ENCODE measurements around the gene TTI1. TPM values are rescaled to one million over a fixed set of nuclear protein-coding genes. Genes with fewer than 3 reads are reported as not detected.

The TTI1 gene
- total and polyA plus RNA-seq, 9 of the 15 experiments (the other 6 are each of a cell fraction or from before 2014, with no cell fraction given), result 9.8 to 55.1 (median 39.4) TPM

DNA sequence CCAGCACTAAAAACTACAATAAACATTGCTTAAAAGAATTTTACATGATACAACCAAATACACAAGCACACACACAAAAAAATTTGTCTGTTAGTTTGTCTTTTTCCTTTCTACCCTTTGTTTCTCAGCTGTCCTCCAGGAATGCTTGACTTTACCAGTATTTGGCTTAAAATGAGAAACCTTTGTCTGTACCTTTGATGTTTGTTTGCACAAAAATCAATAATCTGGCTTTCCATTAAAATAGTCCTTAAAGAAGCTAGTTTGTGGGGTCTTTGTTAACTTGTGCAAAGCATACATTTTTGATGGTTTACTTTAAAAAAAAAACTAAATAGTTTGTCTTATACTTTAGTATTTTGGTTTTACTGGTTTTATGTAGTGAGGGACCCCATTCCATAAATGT, 49.6 kb upstream of the TTI1 start:
- Histone ChIP-seq H3K4me3 (no peak overlapping the region), H3K4me1 (replicated peaks in 1 of 2; ENCODE audit: control insufficient read depth in 2 of 2, insufficient read depth in 2 of 2, low read length in 2 of 2) (peaks cover 14 to 24% of the 10 kb centered on the region in 2 experiments), H3K79me2 (ENCODE audit: control insufficient read depth, insufficient read depth, low read length) (peaks cover 28% of the 10 kb centered on the region), H3K27ac (ENCODE audit: extremely low read depth, low read depth, low read length) (peak overlapping the region; percentile 66; the same call in 1 of the 3 replicates), H3K9me1 (ENCODE audit: control insufficient read depth, insufficient read depth, low read length) (no peaks in the 10 kb centered on the region), H3K9ac (ENCODE audit: insufficient read depth in 1 of 2, low read depth in 2 of 2, low read length in 2 of 2) (no peak overlapping the region), H3K36me3 (ENCODE audit: control insufficient read depth, insufficient read depth, low read length) (peaks cover 59% of the 10 kb centered on the region), H3K9me3 (replicated peaks; ENCODE audit: control insufficient read depth, insufficient read depth, low read depth, low read length) (no peaks in the 10 kb centered on the region), H3K27me3 (ENCODE audit: control insufficient read depth in 2 of 2, insufficient read depth in 2 of 2, low read length in 2 of 2) (no peaks in the 10 kb centered on the region), H2AFZ (ENCODE audit: low read depth, low read length) (no peak overlapping the region), H3K4me2 (ENCODE audit: insufficient read depth, low read length) (no peak overlapping the region), H4K20me1 (replicated peaks; ENCODE audit: control insufficient read depth, insufficient read depth, low read length) (peaks cover 7% of the 10 kb centered on the region)
- FAIRE-seq, result no peak
- in situ Hi-C loops (cut with MboI), result no loop called here
- intact Hi-C loops (cut with micrococcal nuclease), result no loop called here
- DNase-seq (ENCODE audit: extremely low read depth in 1 of 4, low spot score in 3 of 4), result no peak
- ChIA-PET POLR2A (interaction anchor here (1.6 to 2.7 kb wide), 2 partner anchors 9 to 11 kb away, joined by 7 to 9 read pairs; no protein-coding TSS in a partner anchor), CTCF (ENCODE audit: low intra/inter-chr PET ratio) (no interaction called here)
- BruUV-seq (replicated peaks), result no TSS peak
- ATAC-seq, result no peak
- TF ChIP-seq XRCC3 (IDR thresholded peaks at IDR 0.05) (no peak), TRIM24 (IDR thresholded peaks at IDR 0.05) (no peak), EZH2 (IDR thresholded peaks at IDR 0.05; ENCODE audit: borderline replicate concordance, low read depth, low read length) (no peak), YBX1 (IDR thresholded peaks at IDR 0.05) (no peak), SMAD2 (IDR thresholded peaks at IDR 0.05; ENCODE audit: low read depth, low read length) (no peak), GATA2 (CRISPR knock-in tag; IDR thresholded peaks at IDR 0.05) (no peak), OTX1 (CRISPR knock-in tag; IDR thresholded peaks at IDR 0.05) (no peak), CHCHD3 (CRISPR knock-in tag; IDR thresholded peaks at IDR 0.05) (no peak), RBFOX2 (IDR thresholded peaks at IDR 0.05; ENCODE audit: low read depth, low read length) (no peak)
- TF ChIP-seq, protein P1, sequence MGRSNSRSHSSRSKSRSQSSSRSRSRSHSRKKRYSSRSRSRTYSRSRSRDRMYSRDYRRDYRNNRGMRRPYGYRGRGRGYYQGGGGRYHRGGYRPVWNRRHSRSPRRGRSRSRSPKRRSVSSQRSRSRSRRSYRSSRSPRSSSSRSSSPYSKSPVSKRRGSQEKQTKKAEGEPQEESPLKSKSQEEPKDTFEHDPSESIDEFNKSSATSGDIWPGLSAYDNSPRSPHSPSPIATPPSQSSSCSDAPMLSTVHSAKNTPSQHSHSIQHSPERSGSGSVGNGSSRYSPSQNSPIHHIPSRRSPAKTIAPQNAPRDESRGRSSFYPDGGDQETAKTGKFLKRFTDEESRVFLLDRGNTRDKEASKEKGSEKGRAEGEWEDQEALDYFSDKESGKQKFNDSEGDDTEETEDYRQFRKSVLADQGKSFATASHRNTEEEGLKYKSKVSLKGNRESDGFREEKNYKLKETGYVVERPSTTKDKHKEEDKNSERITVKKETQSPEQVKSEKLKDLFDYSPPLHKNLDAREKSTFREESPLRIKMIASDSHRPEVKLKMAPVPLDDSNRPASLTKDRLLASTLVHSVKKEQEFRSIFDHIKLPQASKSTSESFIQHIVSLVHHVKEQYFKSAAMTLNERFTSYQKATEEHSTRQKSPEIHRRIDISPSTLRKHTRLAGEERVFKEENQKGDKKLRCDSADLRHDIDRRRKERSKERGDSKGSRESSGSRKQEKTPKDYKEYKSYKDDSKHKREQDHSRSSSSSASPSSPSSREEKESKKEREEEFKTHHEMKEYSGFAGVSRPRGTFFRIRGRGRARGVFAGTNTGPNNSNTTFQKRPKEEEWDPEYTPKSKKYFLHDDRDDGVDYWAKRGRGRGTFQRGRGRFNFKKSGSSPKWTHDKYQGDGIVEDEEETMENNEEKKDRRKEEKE (IDR thresholded peaks at IDR 0.05; ENCODE audit: borderline replicate concordance in 1 of 2, control insufficient read depth in 1 of 2, low read depth in 2 of 2, low read length in 1 of 2), result no peak
- TF ChIP-seq, protein P2, sequence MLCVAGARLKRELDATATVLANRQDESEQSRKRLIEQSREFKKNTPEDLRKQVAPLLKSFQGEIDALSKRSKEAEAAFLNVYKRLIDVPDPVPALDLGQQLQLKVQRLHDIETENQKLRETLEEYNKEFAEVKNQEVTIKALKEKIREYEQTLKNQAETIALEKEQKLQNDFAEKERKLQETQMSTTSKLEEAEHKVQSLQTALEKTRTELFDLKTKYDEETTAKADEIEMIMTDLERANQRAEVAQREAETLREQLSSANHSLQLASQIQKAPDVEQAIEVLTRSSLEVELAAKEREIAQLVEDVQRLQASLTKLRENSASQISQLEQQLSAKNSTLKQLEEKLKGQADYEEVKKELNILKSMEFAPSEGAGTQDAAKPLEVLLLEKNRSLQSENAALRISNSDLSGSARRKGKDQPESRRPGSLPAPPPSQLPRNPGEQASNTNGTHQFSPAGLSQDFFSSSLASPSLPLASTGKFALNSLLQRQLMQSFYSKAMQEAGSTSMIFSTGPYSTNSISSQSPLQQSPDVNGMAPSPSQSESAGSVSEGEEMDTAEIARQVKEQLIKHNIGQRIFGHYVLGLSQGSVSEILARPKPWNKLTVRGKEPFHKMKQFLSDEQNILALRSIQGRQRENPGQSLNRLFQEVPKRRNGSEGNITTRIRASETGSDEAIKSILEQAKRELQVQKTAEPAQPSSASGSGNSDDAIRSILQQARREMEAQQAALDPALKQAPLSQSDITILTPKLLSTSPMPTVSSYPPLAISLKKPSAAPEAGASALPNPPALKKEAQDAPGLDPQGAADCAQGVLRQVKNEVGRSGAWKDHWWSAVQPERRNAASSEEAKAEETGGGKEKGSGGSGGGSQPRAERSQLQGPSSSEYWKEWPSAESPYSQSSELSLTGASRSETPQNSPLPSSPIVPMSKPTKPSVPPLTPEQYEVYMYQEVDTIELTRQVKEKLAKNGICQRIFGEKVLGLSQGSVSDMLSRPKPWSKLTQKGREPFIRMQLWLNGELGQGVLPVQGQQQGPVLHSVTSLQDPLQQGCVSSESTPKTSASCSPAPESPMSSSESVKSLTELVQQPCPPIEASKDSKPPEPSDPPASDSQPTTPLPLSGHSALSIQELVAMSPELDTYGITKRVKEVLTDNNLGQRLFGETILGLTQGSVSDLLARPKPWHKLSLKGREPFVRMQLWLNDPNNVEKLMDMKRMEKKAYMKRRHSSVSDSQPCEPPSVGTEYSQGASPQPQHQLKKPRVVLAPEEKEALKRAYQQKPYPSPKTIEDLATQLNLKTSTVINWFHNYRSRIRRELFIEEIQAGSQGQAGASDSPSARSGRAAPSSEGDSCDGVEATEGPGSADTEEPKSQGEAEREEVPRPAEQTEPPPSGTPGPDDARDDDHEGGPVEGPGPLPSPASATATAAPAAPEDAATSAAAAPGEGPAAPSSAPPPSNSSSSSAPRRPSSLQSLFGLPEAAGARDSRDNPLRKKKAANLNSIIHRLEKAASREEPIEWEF (CRISPR knock-in tag; IDR thresholded peaks at IDR 0.05), result no peak
- TF ChIP-seq, protein P3, sequence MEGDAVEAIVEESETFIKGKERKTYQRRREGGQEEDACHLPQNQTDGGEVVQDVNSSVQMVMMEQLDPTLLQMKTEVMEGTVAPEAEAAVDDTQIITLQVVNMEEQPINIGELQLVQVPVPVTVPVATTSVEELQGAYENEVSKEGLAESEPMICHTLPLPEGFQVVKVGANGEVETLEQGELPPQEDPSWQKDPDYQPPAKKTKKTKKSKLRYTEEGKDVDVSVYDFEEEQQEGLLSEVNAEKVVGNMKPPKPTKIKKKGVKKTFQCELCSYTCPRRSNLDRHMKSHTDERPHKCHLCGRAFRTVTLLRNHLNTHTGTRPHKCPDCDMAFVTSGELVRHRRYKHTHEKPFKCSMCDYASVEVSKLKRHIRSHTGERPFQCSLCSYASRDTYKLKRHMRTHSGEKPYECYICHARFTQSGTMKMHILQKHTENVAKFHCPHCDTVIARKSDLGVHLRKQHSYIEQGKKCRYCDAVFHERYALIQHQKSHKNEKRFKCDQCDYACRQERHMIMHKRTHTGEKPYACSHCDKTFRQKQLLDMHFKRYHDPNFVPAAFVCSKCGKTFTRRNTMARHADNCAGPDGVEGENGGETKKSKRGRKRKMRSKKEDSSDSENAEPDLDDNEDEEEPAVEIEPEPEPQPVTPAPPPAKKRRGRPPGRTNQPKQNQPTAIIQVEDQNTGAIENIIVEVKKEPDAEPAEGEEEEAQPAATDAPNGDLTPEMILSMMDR (IDR thresholded peaks at IDR 0.05 in 2 of 3, conservative IDR thresholded peaks at IDR 0.05 in 1 of 3; ENCODE audit: insufficient read depth in 2 of 3, low read depth in 1 of 3, low read length in 3 of 3), result no peak
